ENCODE results near the gene GNAI3.

The GNAI3 gene

GRCh38 chr1:109632671-109633346 is 84.4 kb downstream of the GNAI3 start:
- in situ Hi-C loops (cut with MboI; ENCODE audit: low sequenced_read_pairs), result no loop called here

GRCh38 chr1:109634292-109634691 is 85.9 kb downstream of the GNAI3 start:
- in situ Hi-C loops (cut with MboI; ENCODE audit: low sequenced_read_pairs), result no loop called here

- in situ Hi-C loops (cut with MboI; ENCODE audit: low sequenced_read_pairs), result no loop called here
Observed at GRCh38 chr1:109634771-109635750, 86.6 kb downstream of the GNAI3 start.

- in situ Hi-C loops (cut with MboI; ENCODE audit: low sequenced_read_pairs), result no loop called here
Observed at GRCh38 chr1:109635862-109636200, 87.4 kb downstream of the GNAI3 start.

- in situ Hi-C loops (cut with MboI; ENCODE audit: low sequenced_read_pairs), result no loop called here
Observed at GRCh38 chr1:109636201-109636952, 88.0 kb downstream of the GNAI3 start.

- in situ Hi-C loops (cut with MboI; ENCODE audit: low sequenced_read_pairs), result no loop called here
Observed at GRCh38 chr1:109637446-109637845, 89.0 kb downstream of the GNAI3 start.

GRCh38 chr1:109639063-109639840 is 90.8 kb downstream of the GNAI3 start:
- in situ Hi-C loops (cut with MboI; ENCODE audit: low sequenced_read_pairs), result no loop called here

GRCh38 chr1:109639841-109640184 is 91.4 kb downstream of the GNAI3 start:
- in situ Hi-C loops (cut with MboI; ENCODE audit: low sequenced_read_pairs), result loop anchor here (5.0 kb wide), 1 partner anchor 132 kb away; no protein-coding TSS in a partner anchor

- in situ Hi-C loops (cut with MboI; ENCODE audit: low sequenced_read_pairs), result loop anchor here (5.0 kb wide), 1 partner anchor 132 kb away; no protein-coding TSS in a partner anchor
Observed at GRCh38 chr1:109640285-109640865, 92.0 kb downstream of the GNAI3 start.

- in situ Hi-C loops (cut with MboI; ENCODE audit: low sequenced_read_pairs), result loop anchor here (5.0 kb wide), 1 partner anchor 131 kb away; no protein-coding TSS in a partner anchor
Observed at GRCh38 chr1:109641078-109641740, 92.8 kb downstream of the GNAI3 start.

- in situ Hi-C loops (cut with MboI; ENCODE audit: low sequenced_read_pairs), result loop anchor here (5.0 kb wide), 1 partner anchor 130 kb away; no protein-coding TSS in a partner anchor
Observed at GRCh38 chr1:109641861-109642260, 93.4 kb downstream of the GNAI3 start.

GRCh38 chr1:109642626-109643025 is 94.2 kb downstream of the GNAI3 start:
- in situ Hi-C loops (cut with MboI; ENCODE audit: low sequenced_read_pairs), result loop anchor here (5.0 kb wide), 1 partner anchor 130 kb away; no protein-coding TSS in a partner anchor

GRCh38 chr1:109643385-109644230 is 95.2 kb downstream of the GNAI3 start:
- in situ Hi-C loops (cut with MboI; ENCODE audit: low sequenced_read_pairs), result loop anchor here (5.0 kb wide), 1 partner anchor 129 kb away; no protein-coding TSS in a partner anchor

GRCh38 chr1:109644670-109645069 is 96.3 kb downstream of the GNAI3 start:
- in situ Hi-C loops (cut with MboI; ENCODE audit: low sequenced_read_pairs), result loop anchor here (5.0 kb wide), 1 partner anchor 128 kb away; no protein-coding TSS in a partner anchor

GRCh38 chr1:109649491-109649914 is 101.1 kb downstream of the GNAI3 start:
- in situ Hi-C loops (cut with MboI; ENCODE audit: low sequenced_read_pairs), result no loop called here

- in situ Hi-C loops (cut with MboI; ENCODE audit: low sequenced_read_pairs), result loop anchor here (10.0 kb wide), 1 partner anchor 334 kb away; the partner anchor contains the start of gene AHCYL1
Observed at GRCh38 chr1:109650609-109651008, 102.2 kb downstream of the GNAI3 start.

- in situ Hi-C loops (cut with MboI; ENCODE audit: low sequenced_read_pairs), result loop anchor here (10.0 kb wide), 1 partner anchor 332 kb away; the partner anchor contains the start of gene AHCYL1
Observed at GRCh38 chr1:109652402-109652801, 104.0 kb downstream of the GNAI3 start.

- in situ Hi-C loops (cut with MboI; ENCODE audit: low sequenced_read_pairs), result loop anchor here (10.0 kb wide), 1 partner anchor 331 kb away; the partner anchor contains the start of gene AHCYL1
Observed at GRCh38 chr1:109653306-109653705, 104.9 kb downstream of the GNAI3 start.
